NCI-H2227 treated with DMSO at 0.1 percent for 48 hours (cell line): Measurements from ENCODE around the gene FAM227B.
"Not testable (repeated sequence)": the region's sequence is repeated elsewhere in the genome, so short reads cannot be mapped to it uniquely, and the experiment has no call there.

Experiments
- DNase-seq: peaks from one replicate; lab custom pipeline; 2025; lab: John Stamatoyannopoulos, UW

FAM227B gene

GRCh38 chr15:49494842-49495241, 125.8 kb downstream of the FAM227B start:
- DNase-seq = no peak

GRCh38 chr15:49492830-49493229, 127.8 kb downstream of the FAM227B start:
- no peak for DNase-seq

GRCh38 chr15:49492151-49492550, 128.5 kb downstream of the FAM227B start:
- DNase-seq = no peak

- no peak for DNase-seq
Observed at GRCh38 chr15:49490966-49491365, 129.7 kb downstream of the FAM227B start.

GRCh38 chr15:49485401-49485800, 135.2 kb downstream of the FAM227B start:
- not testable (repeated sequence) for DNase-seq

- not testable (repeated sequence) for DNase-seq
Observed at GRCh38 chr15:49478982-49479381, 141.6 kb downstream of the FAM227B start.

- DNase-seq = not testable (repeated sequence)
Observed at GRCh38 chr15:49478021-49478420, 142.6 kb downstream of the FAM227B start.

- no peak for DNase-seq
Observed at GRCh38 chr15:49473031-49473430, 147.6 kb downstream of the FAM227B start.

GRCh38 chr15:49472338-49472737, 148.3 kb downstream of the FAM227B start:
- no peak for DNase-seq

GRCh38 chr15:49471733-49472132, 148.9 kb downstream of the FAM227B start:
- DNase-seq = no peak

GRCh38 chr15:49471248-49471647, 149.4 kb downstream of the FAM227B start:
- not testable (repeated sequence) for DNase-seq

GRCh38 chr15:49468481-49468839, 152.2 kb downstream of the FAM227B start:
- DNase-seq = no peak

GRCh38 chr15:49467746-49468480, 152.7 kb downstream of the FAM227B start:
- no peak for DNase-seq

GRCh38 chr15:49466119-49466518, 154.5 kb downstream of the FAM227B start:
- DNase-seq = no peak

GRCh38 chr15:49464522-49464921, 156.1 kb downstream of the FAM227B start:
- no peak for DNase-seq

GRCh38 chr15:49462232-49462844, 158.3 kb downstream of the FAM227B start:
- DNase-seq = no peak

GRCh38 chr15:49460411-49460941, 160.1 kb downstream of the FAM227B start:
- DNase-seq = no peak

- DNase-seq = no peak
Observed at GRCh38 chr15:49458145-49458544, 162.5 kb downstream of the FAM227B start.

- DNase-seq = no peak
Observed at GRCh38 chr15:49456166-49456565, 164.5 kb downstream of the FAM227B start.

- no peak for DNase-seq
Observed at GRCh38 chr15:49452595-49452994, 168.0 kb downstream of the FAM227B start.

GRCh38 chr15:49441816-49442215, 178.8 kb downstream of the FAM227B start:
- DNase-seq = no peak

GRCh38 chr15:49441356-49441755, 179.3 kb downstream of the FAM227B start:
- DNase-seq = no peak

GRCh38 chr15:49439678-49440395, 180.8 kb downstream of the FAM227B start:
- DNase-seq = no peak
